Esophagus squamous epithelium (tissue), 5 donors: ENCODE measurements around the gene OR2L2. TPM values are rescaled to one million over a fixed set of nuclear protein-coding genes. Genes with fewer than 3 reads are reported as not detected.
"Not testable (repeated sequence)": the region's sequence is repeated elsewhere in the genome, so short reads cannot be mapped to it uniquely, and the experiment has no call there.

Experiments used
- DNase-seq: peaks from one replicate; lab custom pipeline; 2025; lab: John Stamatoyannopoulos, UW
- H3K27ac ChIP-seq, 4 donors: fragments of 200-600 bp; sonication (generic); one replicate each; pipeline ENCODE4 v1.5.1; 2016 to 2019; ENCODE audit warnings: mild to moderate bottlenecking in 1 of 4
- H3K27me3 ChIP-seq, 4 donors: fragments of 200-600 bp; sonication (generic); 1 replicate in 3 of 4; 2 replicates in 1 of 4; pipeline versions ENCODE4 v1.5.1 to v1.6.0; 2017 to 2021; ENCODE audit warnings: antibody characterized with exemption in 1 of 4
- H3K36me3 ChIP-seq, 3 donors: fragments of 200-600 bp; sonication (generic); one replicate each; pipeline ENCODE4 v1.5.1; 2016 to 2019
- H3K4me1 ChIP-seq, 3 donors: fragments of 200-600 bp; sonication (generic); one replicate each; pipeline ENCODE4 v1.5.1; 2017 to 2019
- H3K4me3 ChIP-seq, 4 donors: fragments of 200-600 bp; sonication (generic); 1 replicate in 3 of 4; 2 replicates in 1 of 4; pipeline ENCODE4 v1.5.1; 2016 to 2019; ENCODE audit warnings: mild to moderate bottlenecking in 2 of 4, moderate library complexity in 1 of 4
- H3K9me3 ChIP-seq, 3 donors: fragments of 200-600 bp; sonication (generic); one replicate each; pipeline ENCODE4 v1.5.1; 2016 to 2019
- CTCF ChIP-seq, 6 experiments: fragments of 450-650 bp in 4 of 6; fragments of 200-600 bp in 2 of 6; sonication (generic) in 2 of 6; IDR thresholded peaks; one replicate each; pipeline ENCODE4 v1.5.1; 2016 to 2019; ENCODE audit warnings: antibody characterized with exemption in 6 of 6, mild to moderate bottlenecking in 4 of 6, moderate library complexity in 4 of 6
- POLR2A ChIP-seq, 4 donors: fragments of 450-650 bp; IDR thresholded peaks; one replicate each; pipeline ENCODE4 v1.6.1; 2017; ENCODE audit warnings: antibody characterized with exemption in 4 of 4, mild to moderate bottlenecking in 4 of 4, moderate library complexity in 3 of 4
- WGBS, 2 donors: methylation state at CpG; one replicate each; pipeline ENCODE4 v1.1.5; 2018; 5-methylcytosine and 5-hydroxymethylcytosine counted together
- intact Hi-C: fragments of 100-400 bp; cut with DNase I; formaldehyde crosslinking; loops from one replicate; pipeline ENCODE4 v1.15.0; 2022
- total RNA-seq, 4 donors: library from RNA; depleted of rRNA; stranded (reverse); fragments of >200 nt; gene quantifications; one replicate each; pipeline ENCODE4 v1.1.0, GENCODE V29; 2016
- donor health status: DM: yes; HTN: yes; CAD: no.

Gene OR2L2
- total RNA-seq, 4 donors from 2014 or later = not detected

GRCh38 chr1:248047008-248047407 lies 17.1 kb downstream of the OR2L2 start:
- H3K27ac ChIP-seq = no peak overlapping the region
- no peak overlapping the region for H3K4me3 ChIP-seq
- no peaks in the 10 kb centered on the region for H3K27me3 ChIP-seq
- DNase-seq = no peak
- no peaks in the 10 kb centered on the region for H3K4me1 ChIP-seq
- no peaks in the 10 kb centered on the region for H3K9me3 ChIP-seq
- 44 to 73% methylated on average over 1 of the region's 1 CpG for WGBS, 2 donors
- intact Hi-C loops = no loop called here
- TF ChIP-seq CTCF (IDR thresholded peaks at IDR 0.05) (no peak), POLR2A (IDR thresholded peaks at IDR 0.05) (no peak)
- H3K36me3 ChIP-seq = no peaks in the 10 kb centered on the region

- TF ChIP-seq POLR2A (IDR thresholded peaks at IDR 0.05) (no peak), CTCF (IDR thresholded peaks at IDR 0.05) (no peak)
- Histone ChIP-seq H3K4me3 (no peak overlapping the region), H3K9me3 (peaks cover 0 to 4% (median 0%) of the 10 kb centered on the region in 3 donors), H3K27me3 (no peaks in the 10 kb centered on the region), H3K4me1 (no peaks in the 10 kb centered on the region), H3K27ac (no peak overlapping the region), H3K36me3 (no peaks in the 10 kb centered on the region)
- intact Hi-C loops = no loop called here
- no peak for DNase-seq
Measured at GRCh38 chr1:248054671-248055070, 24.8 kb downstream of the OR2L2 start.

DNA sequence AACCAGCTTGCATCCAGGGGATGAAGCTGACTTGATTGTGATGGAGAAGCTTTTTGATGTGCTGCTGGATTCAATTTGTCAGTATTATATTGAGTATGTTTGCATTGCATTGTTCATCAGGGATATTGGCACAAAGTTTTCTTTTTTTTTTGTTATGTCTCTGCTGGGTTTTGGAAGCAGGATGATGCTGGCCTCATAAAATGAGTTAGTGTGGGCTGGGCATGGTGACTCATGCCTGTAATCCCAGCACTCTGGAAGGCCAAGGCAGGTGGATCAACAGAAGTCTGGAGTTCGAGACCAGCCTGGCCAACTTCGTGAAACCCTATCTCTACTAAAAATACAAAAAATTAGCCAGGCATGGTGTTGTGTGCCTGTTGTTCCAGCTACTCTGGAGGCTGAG lies 25.4 kb downstream of the OR2L2 start:
- WGBS, 2 donors = 77% methylated on average over 2 of the region's 2 CpGs; no CpG with 5 or more reads in 1 of the 2 donors
- no peak overlapping the region for H3K27ac ChIP-seq
- H3K9me3 ChIP-seq = peaks cover 0 to 4% (median 0%) of the 10 kb centered on the region in 3 donors
- intact Hi-C loops = no loop called here
- H3K36me3 ChIP-seq = no peaks in the 10 kb centered on the region
- no peaks in the 10 kb centered on the region for H3K27me3 ChIP-seq
- no peaks in the 10 kb centered on the region for H3K4me1 ChIP-seq
- no peak for DNase-seq
- no peak overlapping the region for H3K4me3 ChIP-seq
- TF ChIP-seq POLR2A (IDR thresholded peaks at IDR 0.05) = no peak
- no peak for TF ChIP-seq CTCF (IDR thresholded peaks at IDR 0.05)

GRCh38 chr1:248065071-248065470 lies 35.2 kb downstream of the OR2L2 start:
- Histone ChIP-seq H3K36me3 (no peaks in the 10 kb centered on the region), H3K9me3 (no peaks in the 10 kb centered on the region), H3K27ac (no peak overlapping the region), H3K4me3 (no peak overlapping the region), H3K27me3 (no peaks in the 10 kb centered on the region), H3K4me1 (no peaks in the 10 kb centered on the region)
- 60 to 70% methylated on average over 2 of the region's 2 CpGs for WGBS, 2 donors
- intact Hi-C loops = no loop called here
- no peak for TF ChIP-seq CTCF (IDR thresholded peaks at IDR 0.05)
- DNase-seq = no peak

GRCh38 chr1:248065604-248066003 lies 35.7 kb downstream of the OR2L2 start:
- Histone ChIP-seq H3K4me1 (no peaks in the 10 kb centered on the region), H3K36me3 (no peaks in the 10 kb centered on the region), H3K9me3 (no peaks in the 10 kb centered on the region), H3K27me3 (no peaks in the 10 kb centered on the region), H3K27ac (no peak overlapping the region), H3K4me3 (no peak overlapping the region)
- no peak for DNase-seq
- WGBS, 2 donors = 100% methylated on average over 2 of the region's 3 CpGs; no CpG with 5 or more reads in 1 of the 2 donors
- TF ChIP-seq CTCF (IDR thresholded peaks at IDR 0.05) (no peak), POLR2A (IDR thresholded peaks at IDR 0.05) (no peak)
- intact Hi-C loops = no loop called here

DNA sequence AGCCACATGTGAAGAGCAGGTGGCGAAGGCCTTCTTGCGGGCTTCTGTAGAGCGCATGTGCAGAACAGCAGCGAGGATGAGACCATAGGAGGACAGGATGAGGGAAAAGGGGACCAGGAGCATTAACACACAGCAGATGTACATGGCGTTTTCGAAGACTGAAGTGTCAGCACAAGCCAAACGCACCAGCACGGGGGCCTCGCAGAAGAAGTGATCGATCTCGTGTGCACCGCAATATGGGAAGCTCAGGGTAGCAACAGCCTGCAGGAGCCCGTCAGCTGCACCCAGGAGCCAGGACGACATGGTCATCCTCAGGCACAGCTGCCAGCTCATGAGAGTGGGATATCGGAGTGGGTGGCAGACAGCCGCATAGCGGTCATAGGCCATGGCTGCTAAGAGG lies 54.0 kb downstream of the OR2L2 start:
- H3K9me3 ChIP-seq, H3K27ac ChIP-seq, H3K4me1 ChIP-seq, intact Hi-C loops, H3K36me3 ChIP-seq, H3K4me3 ChIP-seq, H3K27me3 ChIP-seq, DNase-seq: not testable (repeated sequence)
- WGBS, 2 donors = 76 to 84% methylated on average over 4 to 9 of the region's 17 CpGs
